ENCODE measurements around the gene ADCY3. TPM values are rescaled to one million over a fixed set of nuclear protein-coding genes. Genes with fewer than 3 reads are reported as not detected.
A peak's percentile ranks its signal among the peaks of the same experiment; 100 is the strongest.

The ADCY3 gene
- total and polyA plus RNA-seq, 2 experiments from 2014 or later = 9.1 to 47.4 TPM

GRCh38 chr2:24950102-24950501, 30.1 kb upstream of the ADCY3 start:
- Histone ChIP-seq H3K9me2 (ENCODE audit: insufficient read depth) (no peaks in the 10 kb centered on the region), H3K27ac (no peak overlapping the region), H4K20me1 (ENCODE audit: insufficient read depth) (no peaks in the 10 kb centered on the region), H3K4me3 (no peak overlapping the region), H3K9ac (no peak overlapping the region), H3F3A (ENCODE audit: insufficient read depth) (no peaks in the 10 kb centered on the region), H3K79me2 (ENCODE audit: insufficient read depth) (no peaks in the 10 kb centered on the region), H3K27me3 (replicated peaks; ENCODE audit: insufficient read depth) (no peaks in the 10 kb centered on the region), H3K36me3 (ENCODE audit: low read depth) (peaks cover 11% of the 10 kb centered on the region; the same call in 1 of the 2 replicates), H2AFZ (no peak overlapping the region), H3K4me1 (ENCODE audit: insufficient read depth) (no peaks in the 10 kb centered on the region), H3K9me3 (ENCODE audit: low read depth) (no peaks in the 10 kb centered on the region), H3K4me2 (ENCODE audit: unreplicated experiment) (no peak overlapping the region)
- in situ Hi-C loops (cut with MboI) = loop anchor here (25.0 kb wide), 1 partner anchor 538 kb away; no protein-coding TSS in a partner anchor
- WGBS, 2 experiments (ENCODE audit: low coverage in 1 of 2, low lambda C conversion rate in 2 of 2, missing lambda C conversion rate in 2 of 2) = 93 to 94% methylated on average over 7 of the region's 7 CpGs
- TF ChIP-seq EZH2phosphoT487 (IDR thresholded peaks at IDR 0.05; ENCODE audit: insufficient read depth, low read depth) (no peak), EZH2 (IDR thresholded peaks at IDR 0.05; ENCODE audit: insufficient read depth, poor library complexity, severe bottlenecking) (no peak)
- no peak for DNase-seq

GRCh38 chr2:24948506-24948905, 28.5 kb upstream of the ADCY3 start:
- Histone ChIP-seq H2AFZ (no peak overlapping the region), H3K4me3 (no peak overlapping the region), H3K79me2 (ENCODE audit: insufficient read depth) (no peaks in the 10 kb centered on the region), H3K9me2 (ENCODE audit: insufficient read depth) (no peaks in the 10 kb centered on the region), H3K9ac (no peak overlapping the region), H3K9me3 (ENCODE audit: low read depth) (no peaks in the 10 kb centered on the region), H3K4me1 (ENCODE audit: insufficient read depth) (no peaks in the 10 kb centered on the region), H3K27me3 (replicated peaks; ENCODE audit: insufficient read depth) (no peaks in the 10 kb centered on the region), H3F3A (ENCODE audit: insufficient read depth) (no peaks in the 10 kb centered on the region), H3K27ac (no peak overlapping the region), H3K36me3 (ENCODE audit: low read depth) (0 out of 2 replicates have a peak, but pooled peaks cover 7% of the 10 kb centered on the region), H3K4me2 (ENCODE audit: unreplicated experiment) (no peak overlapping the region), H4K20me1 (ENCODE audit: insufficient read depth) (no peaks in the 10 kb centered on the region)
- in situ Hi-C loops (cut with MboI) = no loop called here
- 89 to 98% methylated on average over 6 of the region's 6 CpGs for WGBS, 2 experiments (ENCODE audit: low coverage in 1 of 2, low lambda C conversion rate in 2 of 2, missing lambda C conversion rate in 2 of 2)
- DNase-seq = no peak
- no peak for TF ChIP-seq EZH2phosphoT487 (IDR thresholded peaks at IDR 0.05; ENCODE audit: insufficient read depth, low read depth)
- no peak for TF ChIP-seq EZH2 (IDR thresholded peaks at IDR 0.05; ENCODE audit: insufficient read depth, poor library complexity, severe bottlenecking)

GRCh38 chr2:24947561-24948157, 27.6 kb upstream of the ADCY3 start:
- H3K36me3 ChIP-seq (ENCODE audit: low read depth) = 0 out of 2 replicates have a peak, but pooled peaks cover 7% of the 10 kb centered on the region
- no peak overlapping the region for H2AFZ ChIP-seq
- no peak for TF ChIP-seq EZH2 (IDR thresholded peaks at IDR 0.05; ENCODE audit: insufficient read depth, poor library complexity, severe bottlenecking)
- TF ChIP-seq EZH2phosphoT487 (IDR thresholded peaks at IDR 0.05; ENCODE audit: insufficient read depth, low read depth) = no peak
- no peaks in the 10 kb centered on the region for H3K9me3 ChIP-seq (ENCODE audit: low read depth)
- no peaks in the 10 kb centered on the region for H3K27me3 ChIP-seq (replicated peaks; ENCODE audit: insufficient read depth)
- H3K27ac ChIP-seq = no peak overlapping the region
- H3K4me2 ChIP-seq (ENCODE audit: unreplicated experiment) = no peak overlapping the region
- no peaks in the 10 kb centered on the region for H3K9me2 ChIP-seq (ENCODE audit: insufficient read depth)
- WGBS, 2 experiments (ENCODE audit: low coverage in 1 of 2, low lambda C conversion rate in 2 of 2, missing lambda C conversion rate in 2 of 2) = 96 to 98% methylated on average over 3 of the region's 3 CpGs
- no peaks in the 10 kb centered on the region for H3K79me2 ChIP-seq (ENCODE audit: insufficient read depth)
- in situ Hi-C loops (cut with MboI) = no loop called here
- no peak overlapping the region for H3K9ac ChIP-seq
- H3K4me3 ChIP-seq = no peak overlapping the region
- H3F3A ChIP-seq (ENCODE audit: insufficient read depth) = no peaks in the 10 kb centered on the region
- no peaks in the 10 kb centered on the region for H4K20me1 ChIP-seq (ENCODE audit: insufficient read depth)
- H3K4me1 ChIP-seq (ENCODE audit: insufficient read depth) = no peaks in the 10 kb centered on the region
- DNase-seq = no peak

GRCh38 chr2:24945907-24946306, 25.9 kb upstream of the ADCY3 start:
- TF ChIP-seq EZH2phosphoT487 (IDR thresholded peaks at IDR 0.05; ENCODE audit: insufficient read depth, low read depth) (no peak), EZH2 (IDR thresholded peaks at IDR 0.05; ENCODE audit: insufficient read depth, poor library complexity, severe bottlenecking) (no peak)
- no peaks in the 10 kb centered on the region for H4K20me1 ChIP-seq (ENCODE audit: insufficient read depth)
- peak; percentile 54 for DNase-seq
- H3K27me3 ChIP-seq (replicated peaks; ENCODE audit: insufficient read depth) = no peaks in the 10 kb centered on the region
- H3K9me3 ChIP-seq (ENCODE audit: low read depth) = no peaks in the 10 kb centered on the region
- no peak overlapping the region for H3K9ac ChIP-seq
- H3K36me3 ChIP-seq (ENCODE audit: low read depth) = no peaks in the 10 kb centered on the region
- no peak overlapping the region for H3K27ac ChIP-seq
- no peaks in the 10 kb centered on the region for H3F3A ChIP-seq (ENCODE audit: insufficient read depth)
- no peak overlapping the region for H2AFZ ChIP-seq
- no peaks in the 10 kb centered on the region for H3K9me2 ChIP-seq (ENCODE audit: insufficient read depth)
- no peak overlapping the region for H3K4me2 ChIP-seq (ENCODE audit: unreplicated experiment)
- in situ Hi-C loops (cut with MboI) = no loop called here
- no peak overlapping the region for H3K4me3 ChIP-seq
- WGBS, 2 experiments (ENCODE audit: low coverage in 1 of 2, low lambda C conversion rate in 2 of 2, missing lambda C conversion rate in 2 of 2) = 62 to 67% methylated on average over 4 of the region's 4 CpGs
- H3K4me1 ChIP-seq (ENCODE audit: insufficient read depth) = no peaks in the 10 kb centered on the region
- no peaks in the 10 kb centered on the region for H3K79me2 ChIP-seq (ENCODE audit: insufficient read depth)

All from GM23248 (cell line).